Mucosa of stomach (tissue), 1 donor: Measurements from ENCODE around the gene ZBTB9.

Experiments used
- H3K27me3 ChIP-seq: one replicate; pipeline ENCODE4 v1.7.0; 2013; ENCODE audit warnings: mild to moderate bottlenecking, low read length; ENCODE audit not compliant: control insufficient read depth, insufficient read depth
- H3K36me3 ChIP-seq: one replicate; pipeline ENCODE4 v1.7.0; 2013; ENCODE audit warnings: low read length; ENCODE audit not compliant: control insufficient read depth, insufficient read depth
- H3K4me1 ChIP-seq: one replicate; pipeline ENCODE4 v1.7.0; 2013; ENCODE audit warnings: mild to moderate bottlenecking, low read length; ENCODE audit not compliant: control insufficient read depth, insufficient read depth
- H3K4me3 ChIP-seq: one replicate; pipeline ENCODE4 v1.7.0; 2013; ENCODE audit warnings: low read length
- H3K9ac ChIP-seq: one replicate; pipeline ENCODE4 v1.7.0; 2013; ENCODE audit warnings: mild to moderate bottlenecking, low read length, moderate library complexity
- H3K9me3 ChIP-seq: one replicate; pipeline ENCODE4 v1.7.0; 2013; ENCODE audit warnings: mild to moderate bottlenecking, low read length, moderate library complexity; ENCODE audit not compliant: control insufficient read depth
- donor health status: Pancreatic carcinoma.

The ZBTB9 gene

GRCh38 chr6:33492093-33492492, 37.7 kb downstream of the ZBTB9 start:
- Histone ChIP-seq H3K4me3 (no peak overlapping the region), H3K9me3 (no peaks in the 10 kb centered on the region), H3K27me3 (no peaks in the 10 kb centered on the region), H3K9ac (no peak overlapping the region), H3K4me1 (peaks cover 6% of the 10 kb centered on the region), H3K36me3 (no peaks in the 10 kb centered on the region)

- Histone ChIP-seq H3K4me3 (no peak overlapping the region), H3K9me3 (no peaks in the 10 kb centered on the region), H3K27me3 (no peaks in the 10 kb centered on the region), H3K9ac (no peak overlapping the region), H3K4me1 (no peaks in the 10 kb centered on the region), H3K36me3 (no peaks in the 10 kb centered on the region)
Measured at GRCh38 chr6:33497157-33497556, 42.8 kb downstream of the ZBTB9 start.

GRCh38 chr6:33502486-33502885, 48.1 kb downstream of the ZBTB9 start:
- H3K4me3 ChIP-seq = no peak overlapping the region
- no peak overlapping the region for H3K9ac ChIP-seq
- H3K36me3 ChIP-seq = no peaks in the 10 kb centered on the region
- no peaks in the 10 kb centered on the region for H3K9me3 ChIP-seq
- no peaks in the 10 kb centered on the region for H3K27me3 ChIP-seq
- H3K4me1 ChIP-seq = no peaks in the 10 kb centered on the region

- H3K9ac ChIP-seq = no peak overlapping the region
- H3K36me3 ChIP-seq = no peaks in the 10 kb centered on the region
- H3K4me3 ChIP-seq = no peak overlapping the region
- peaks cover 3% of the 10 kb centered on the region for H3K4me1 ChIP-seq
- H3K27me3 ChIP-seq = no peaks in the 10 kb centered on the region
- H3K9me3 ChIP-seq = no peaks in the 10 kb centered on the region
Measured at GRCh38 chr6:33504486-33504885, 50.1 kb downstream of the ZBTB9 start.

GRCh38 chr6:33505548-33506370, 51.4 kb downstream of the ZBTB9 start:
- H3K9ac ChIP-seq = no peak overlapping the region
- no peaks in the 10 kb centered on the region for H3K36me3 ChIP-seq
- no peaks in the 10 kb centered on the region for H3K27me3 ChIP-seq
- no peak overlapping the region for H3K4me3 ChIP-seq
- peaks cover 3% of the 10 kb centered on the region for H3K4me1 ChIP-seq
- no peaks in the 10 kb centered on the region for H3K9me3 ChIP-seq
